ENCODE measurements around the gene PRSS36. TPM values are rescaled to one million over a fixed set of nuclear protein-coding genes. Genes with fewer than 3 reads are reported as not detected.
A peak's percentile ranks its signal among the peaks of the same experiment; 100 is the strongest.

The PRSS36 gene
- total RNA-seq, 1 donor from 2014 or later = 0.96 TPM

DNA sequence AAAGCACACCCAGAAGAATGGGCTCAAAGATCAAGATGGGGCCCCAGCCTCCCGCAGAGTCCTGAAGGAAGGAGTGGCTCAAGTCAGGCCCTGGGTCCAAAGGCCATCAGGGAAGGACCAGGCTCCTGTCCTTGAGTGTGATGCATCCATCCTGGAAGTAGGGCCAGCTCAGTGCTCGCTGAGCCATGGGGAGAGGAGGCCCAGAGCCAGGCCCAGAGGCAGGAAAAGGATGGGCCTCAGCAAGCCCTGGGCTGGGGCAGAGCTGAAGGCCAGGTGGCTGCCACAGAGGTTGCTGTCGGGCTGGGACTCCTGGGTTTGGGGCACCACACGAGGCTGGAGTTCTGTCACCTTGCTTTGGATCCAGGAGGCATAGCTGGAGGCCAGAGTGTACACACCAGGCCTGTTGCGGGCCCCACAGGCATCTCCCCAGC is 18.0 kb downstream of the PRSS36 start:
- Mint-ChIP-seq H3K27ac (peak overlapping the region; percentile 93), H3K27me3 (ENCODE audit: low read depth) (no peaks in the 10 kb centered on the region), H3K4me3 (no peak overlapping the region), H3K4me1 (peaks cover 50% of the 10 kb centered on the region), H3K9me3 (no peaks in the 10 kb centered on the region), H3K36me3 (peaks cover 9% of the 10 kb centered on the region)
- TF ChIP-seq, protein P1, sequence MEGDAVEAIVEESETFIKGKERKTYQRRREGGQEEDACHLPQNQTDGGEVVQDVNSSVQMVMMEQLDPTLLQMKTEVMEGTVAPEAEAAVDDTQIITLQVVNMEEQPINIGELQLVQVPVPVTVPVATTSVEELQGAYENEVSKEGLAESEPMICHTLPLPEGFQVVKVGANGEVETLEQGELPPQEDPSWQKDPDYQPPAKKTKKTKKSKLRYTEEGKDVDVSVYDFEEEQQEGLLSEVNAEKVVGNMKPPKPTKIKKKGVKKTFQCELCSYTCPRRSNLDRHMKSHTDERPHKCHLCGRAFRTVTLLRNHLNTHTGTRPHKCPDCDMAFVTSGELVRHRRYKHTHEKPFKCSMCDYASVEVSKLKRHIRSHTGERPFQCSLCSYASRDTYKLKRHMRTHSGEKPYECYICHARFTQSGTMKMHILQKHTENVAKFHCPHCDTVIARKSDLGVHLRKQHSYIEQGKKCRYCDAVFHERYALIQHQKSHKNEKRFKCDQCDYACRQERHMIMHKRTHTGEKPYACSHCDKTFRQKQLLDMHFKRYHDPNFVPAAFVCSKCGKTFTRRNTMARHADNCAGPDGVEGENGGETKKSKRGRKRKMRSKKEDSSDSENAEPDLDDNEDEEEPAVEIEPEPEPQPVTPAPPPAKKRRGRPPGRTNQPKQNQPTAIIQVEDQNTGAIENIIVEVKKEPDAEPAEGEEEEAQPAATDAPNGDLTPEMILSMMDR (IDR thresholded peaks at IDR 0.05; ENCODE audit: unreplicated experiment) = no peak
- DNase-seq (ENCODE audit: low spot score in 2 of 2, unreplicated experiment in 2 of 2) = no peak

DNA sequence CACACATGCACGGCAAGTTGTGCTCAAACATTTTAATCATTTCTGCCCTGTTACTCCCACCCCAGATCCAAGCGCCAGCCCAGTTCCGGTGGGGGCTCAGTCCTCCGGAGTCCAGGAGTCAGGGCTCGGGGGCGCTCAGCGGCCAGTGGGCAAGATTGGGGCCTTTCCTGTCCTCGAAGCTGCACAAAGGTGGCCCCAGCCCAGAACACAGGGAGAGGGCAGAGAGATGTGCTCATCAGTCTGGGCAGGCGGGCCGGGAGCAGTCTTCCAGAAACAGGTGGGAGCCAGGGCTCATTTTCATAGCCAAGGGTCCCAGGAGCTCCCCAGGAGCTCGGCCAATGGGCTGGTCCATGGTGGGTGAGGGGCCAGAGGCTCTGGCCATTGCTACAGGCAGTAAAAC is 18.4 kb downstream of the PRSS36 start:
- Mint-ChIP-seq H3K27ac (peak overlapping the region; percentile 93), H3K4me3 (peak overlapping the region; percentile 13), H3K9me3 (no peaks in the 10 kb centered on the region), H3K4me1 (peaks cover 50% of the 10 kb centered on the region), H3K27me3 (ENCODE audit: low read depth) (no peaks in the 10 kb centered on the region), H3K36me3 (peaks cover 9% of the 10 kb centered on the region)
- DNase-seq (ENCODE audit: low spot score in 2 of 2, unreplicated experiment in 2 of 2) = no peak
- TF ChIP-seq, protein P1 (IDR thresholded peaks at IDR 0.05; ENCODE audit: unreplicated experiment) = no peak

DNA sequence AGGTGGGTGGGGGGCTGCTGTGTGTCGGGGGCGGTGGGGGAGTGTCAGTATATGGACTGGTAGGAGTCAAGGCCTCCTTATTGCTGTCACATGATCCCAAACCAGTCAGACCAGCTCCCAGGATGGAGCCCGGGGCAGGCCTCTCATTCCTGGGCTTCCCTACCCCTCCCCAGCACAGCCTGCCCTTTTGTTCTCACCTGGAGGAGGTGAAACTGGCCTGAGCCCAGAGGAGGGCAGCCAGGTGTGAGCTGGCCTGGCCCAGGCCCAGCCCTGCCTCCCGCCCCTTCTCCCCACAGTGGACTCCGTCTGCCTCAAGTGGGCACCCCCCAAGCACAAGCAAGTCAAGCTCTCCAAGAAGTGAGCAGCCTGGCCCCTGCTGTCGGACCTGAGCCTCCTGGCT is 19.0 kb downstream of the PRSS36 start:
- Mint-ChIP-seq H3K4me3 (peak overlapping the region; percentile 13), H3K9me3 (no peaks in the 10 kb centered on the region), H3K27me3 (ENCODE audit: low read depth) (no peaks in the 10 kb centered on the region), H3K4me1 (peaks cover 45% of the 10 kb centered on the region), H3K36me3 (peaks cover 11% of the 10 kb centered on the region), H3K27ac (peak overlapping the region; percentile 93)
- DNase-seq (ENCODE audit: low spot score in 2 of 2, unreplicated experiment in 2 of 2) = peak in 1 of 2 experiments; percentile 57
- TF ChIP-seq, protein P1 (IDR thresholded peaks at IDR 0.05; ENCODE audit: unreplicated experiment) = no peak

DNA sequence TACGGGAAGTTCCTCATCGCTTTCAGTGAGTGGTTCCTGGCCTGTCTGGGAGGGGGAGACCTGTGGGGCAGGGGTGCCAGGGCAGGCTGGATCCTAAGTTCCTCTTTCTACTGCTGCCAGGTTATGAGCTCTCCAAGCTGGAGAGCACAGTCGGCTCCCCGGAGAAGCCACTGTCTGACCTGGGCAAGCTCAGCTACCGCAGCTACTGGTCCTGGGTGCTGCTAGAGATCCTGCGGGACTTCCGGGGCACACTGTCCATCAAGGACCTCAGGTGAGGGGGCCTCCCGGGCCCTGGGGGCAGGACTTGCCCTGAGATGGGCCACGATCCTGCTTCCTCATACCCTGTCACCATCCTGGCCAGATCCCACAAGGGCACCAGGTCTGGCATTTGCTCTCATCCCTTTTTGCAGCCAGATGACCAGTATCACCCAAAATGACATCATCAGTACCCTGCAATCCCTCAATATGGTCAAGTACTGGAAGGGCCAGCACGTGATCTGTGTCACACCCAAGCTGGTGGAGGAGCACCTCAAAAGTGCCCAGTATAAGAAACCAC is 19.5 kb downstream of the PRSS36 start:
- DNase-seq (ENCODE audit: low spot score in 2 of 2, unreplicated experiment in 2 of 2) = no peak
- Mint-ChIP-seq H3K4me3 (no peak overlapping the region), H3K9me3 (no peaks in the 10 kb centered on the region), H3K4me1 (peaks cover 42% of the 10 kb centered on the region), H3K27ac (peak overlapping the region; percentile 93), H3K27me3 (ENCODE audit: low read depth) (no peaks in the 10 kb centered on the region), H3K36me3 (peaks cover 11% of the 10 kb centered on the region)
- TF ChIP-seq, protein P1 (IDR thresholded peaks at IDR 0.05; ENCODE audit: unreplicated experiment) = no peak

DNA sequence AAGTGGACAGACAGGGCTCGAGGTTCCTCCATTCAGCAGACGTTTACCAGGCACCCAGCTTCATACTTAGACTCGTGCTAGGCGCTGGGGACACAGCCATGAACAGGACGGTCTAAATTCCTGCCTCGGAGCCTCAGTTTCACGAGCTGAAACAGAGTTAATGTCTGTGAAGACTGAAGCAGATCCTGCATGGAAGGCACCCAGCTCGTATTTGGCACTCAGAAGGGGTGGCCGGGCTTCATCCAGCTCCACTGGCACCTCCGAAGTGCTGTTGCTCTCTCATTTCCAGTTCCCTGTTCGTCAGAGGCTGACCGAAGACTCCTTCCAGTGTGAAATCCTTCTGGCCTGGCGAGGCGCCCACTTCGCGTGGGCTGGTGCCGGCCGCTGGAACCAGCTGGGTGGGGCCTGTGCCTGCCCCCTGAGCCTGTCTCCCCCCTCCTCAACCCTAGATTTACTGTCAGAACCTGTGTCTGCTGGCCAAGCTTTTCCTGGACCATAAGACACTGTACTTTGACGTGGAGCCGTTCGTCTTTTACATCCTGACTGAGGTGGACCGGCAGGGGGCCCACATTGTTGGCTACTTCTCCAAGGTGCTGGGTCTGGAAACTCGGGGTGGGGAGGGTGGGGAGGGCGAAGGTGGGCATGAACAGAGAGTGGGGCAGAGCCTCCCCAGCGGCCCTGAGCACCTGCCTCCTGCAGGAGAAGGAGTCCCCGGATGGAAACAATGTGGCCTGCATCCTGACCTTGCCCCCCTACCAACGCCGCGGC is 20.1 kb downstream of the PRSS36 start:
- Mint-ChIP-seq H3K27me3 (ENCODE audit: low read depth) (no peaks in the 10 kb centered on the region), H3K4me1 (peaks cover 41% of the 10 kb centered on the region), H3K9me3 (no peaks in the 10 kb centered on the region), H3K36me3 (peaks cover 12% of the 10 kb centered on the region), H3K4me3 (no peak overlapping the region), H3K27ac (peak overlapping the region; percentile 80)
- DNase-seq (ENCODE audit: low spot score in 2 of 2, unreplicated experiment in 2 of 2) = no peak
- TF ChIP-seq, protein P1 (IDR thresholded peaks at IDR 0.05; ENCODE audit: unreplicated experiment) = no peak
